Neuron (in vitro differentiated cells): Measurements from ENCODE around the gene F8A1.
A peak's percentile ranks its signal among the peaks of the same experiment; 100 is the strongest.
"Not testable (repeated sequence)": the region's sequence is repeated elsewhere in the genome, so short reads cannot be mapped to it uniquely, and the experiment has no call there.

Experiments
- H2AFZ ChIP-seq: one replicate; pipeline ENCODE4 v1.6.1; 2013; ENCODE audit warnings: low read depth, mild to moderate bottlenecking, inconsistent platforms, low read length, moderate library complexity
- H3K27me3 ChIP-seq: one replicate; pipeline ENCODE4 v1.6.1; 2013; ENCODE audit warnings: low read length; ENCODE audit not compliant: insufficient read depth
- H3K36me3 ChIP-seq: one replicate; pipeline ENCODE4 v1.6.1; 2013; ENCODE audit warnings: low read length; ENCODE audit not compliant: insufficient read depth
- H3K4me1 ChIP-seq: one replicate; pipeline ENCODE4 v1.6.1; 2013; ENCODE audit warnings: low read length; ENCODE audit not compliant: insufficient read depth
- H3K4me3 ChIP-seq: 2 replicates; pipeline ENCODE4 v1.5.1; 2013; ENCODE audit warnings: mild to moderate bottlenecking, low read length, moderate library complexity
- H3K9me3 ChIP-seq: one replicate; pipeline ENCODE4 v1.6.1; 2013; ENCODE audit warnings: low read length

F8A1 gene

GRCh38 chrX:154902408-154902807, 16.3 kb downstream of the F8A1 start:
- H3K27me3 ChIP-seq: no peaks in the 10 kb centered on the region
- no peaks in the 10 kb centered on the region for H3K4me1 ChIP-seq
- no peaks in the 10 kb centered on the region for H3K36me3 ChIP-seq
- no peak overlapping the region for H2AFZ ChIP-seq
- no peaks in the 10 kb centered on the region for H3K9me3 ChIP-seq
- H3K4me3 ChIP-seq: no peak overlapping the region

- Histone ChIP-seq H3K9me3 (no peaks in the 10 kb centered on the region), H3K4me3 (no peak overlapping the region), H3K27me3 (no peaks in the 10 kb centered on the region), H2AFZ (no peak overlapping the region), H3K4me1 (no peaks in the 10 kb centered on the region), H3K36me3 (no peaks in the 10 kb centered on the region)
Observed at GRCh38 chrX:154908821-154909220, 22.7 kb downstream of the F8A1 start.

DNA sequence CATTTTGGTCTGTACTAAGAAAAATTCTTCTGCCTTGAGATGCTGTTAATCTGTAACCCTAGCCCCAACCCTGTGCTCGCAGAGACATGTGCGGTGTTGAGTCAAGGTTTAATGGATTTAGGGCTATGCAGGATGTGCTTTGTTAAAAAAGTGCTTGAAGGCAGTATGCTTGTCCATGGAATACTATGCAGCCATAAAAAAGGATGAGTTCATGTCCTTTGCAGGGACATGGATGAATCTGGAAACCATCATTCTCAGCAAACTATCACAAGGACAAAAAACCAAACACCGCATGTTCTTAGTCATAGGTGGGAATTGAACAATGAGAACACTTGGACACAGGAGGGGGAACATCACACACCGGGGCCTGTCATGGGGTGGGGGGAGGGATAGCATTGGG, 23.9 kb downstream of the F8A1 start:
- not testable (repeated sequence) for H3K4me1 ChIP-seq, H3K36me3 ChIP-seq, H3K9me3 ChIP-seq, H3K4me3 ChIP-seq, H3K27me3 ChIP-seq, H2AFZ ChIP-seq

DNA sequence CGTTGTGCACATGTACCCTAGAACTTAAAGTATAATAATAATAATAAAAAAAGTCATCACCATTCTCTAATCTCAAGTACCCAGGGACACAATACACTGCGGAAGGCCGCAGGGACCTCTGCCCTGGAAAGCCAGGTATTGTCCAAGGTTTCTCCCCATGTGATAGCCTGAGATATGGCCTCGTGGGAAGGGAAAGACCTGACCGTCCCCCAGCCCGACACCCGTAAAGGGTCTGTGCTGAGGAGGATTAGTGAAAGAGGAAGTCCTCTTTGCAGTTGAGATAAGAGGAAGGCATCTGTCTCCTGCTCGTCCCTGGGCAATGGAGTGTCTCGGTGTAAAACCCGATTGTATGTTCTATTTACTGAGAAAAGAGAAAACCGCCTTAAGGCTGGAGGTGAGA, 24.4 kb downstream of the F8A1 start:
- H3K4me3 ChIP-seq, H3K27me3 ChIP-seq, H3K4me1 ChIP-seq, H3K9me3 ChIP-seq, H3K36me3 ChIP-seq, H2AFZ ChIP-seq: not testable (repeated sequence)

GRCh38 chrX:154914052-154914451, 27.9 kb downstream of the F8A1 start:
- H3K4me1 ChIP-seq: no peaks in the 10 kb centered on the region

DNA sequence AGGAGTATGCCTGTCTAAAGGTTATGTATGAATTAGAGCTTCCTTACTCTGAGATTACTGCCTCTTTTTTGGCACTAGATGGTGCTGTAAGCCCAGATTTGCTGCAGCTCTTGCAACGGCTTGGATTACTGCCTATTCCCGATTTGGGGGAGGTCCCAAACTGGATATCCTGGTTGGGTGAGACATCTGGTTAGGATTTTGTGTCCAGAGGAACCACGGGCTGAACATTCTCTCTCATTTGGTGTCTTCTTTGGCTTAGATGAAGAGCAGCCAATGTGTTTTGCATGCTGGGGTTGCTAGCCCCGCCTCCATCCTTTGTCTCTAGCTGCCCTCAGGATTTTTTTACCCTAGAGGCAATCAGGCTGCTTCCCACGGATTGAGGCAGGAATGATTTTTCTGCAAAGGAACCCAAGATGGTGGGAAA, 31.9 kb downstream of the F8A1 start:
- Histone ChIP-seq H3K4me3 (peak overlapping the region; percentile 25), H3K27me3 (no peaks in the 10 kb centered on the region), H3K36me3 (no peaks in the 10 kb centered on the region), H3K9me3 (no peaks in the 10 kb centered on the region), H3K4me1 (no peaks in the 10 kb centered on the region), H2AFZ (peak overlapping the region; percentile 46)

More at GRCh38 chrX:154914052-154914451, 27.9 kb downstream of the F8A1 start:
- H3K4me3 ChIP-seq: no peak overlapping the region
- no peaks in the 10 kb centered on the region for H3K27me3 ChIP-seq
- H3K36me3 ChIP-seq: no peaks in the 10 kb centered on the region
- no peaks in the 10 kb centered on the region for H3K9me3 ChIP-seq
- H2AFZ ChIP-seq: no peak overlapping the region

DNA sequence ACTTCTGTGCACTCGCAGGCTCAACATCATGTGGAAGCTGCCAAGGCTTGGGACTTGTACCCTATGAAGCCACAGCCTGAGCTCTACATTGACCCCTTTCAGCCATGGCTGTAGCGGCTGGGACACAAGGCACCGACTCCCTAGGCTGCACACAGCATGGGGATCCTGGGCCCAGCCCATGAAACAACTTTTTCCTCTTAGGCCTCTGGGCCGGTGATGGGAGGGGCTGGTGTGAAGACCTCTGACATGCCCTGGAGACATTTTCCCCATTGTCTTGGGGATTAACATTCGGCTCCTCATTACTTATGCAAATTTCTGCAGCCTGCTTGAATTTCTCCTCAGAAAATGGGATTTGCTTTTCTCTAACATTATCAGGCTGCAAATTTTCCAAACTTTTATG, 38.6 kb downstream of the F8A1 start:
- H3K9me3 ChIP-seq, H3K27me3 ChIP-seq, H3K4me1 ChIP-seq, H2AFZ ChIP-seq, H3K36me3 ChIP-seq, H3K4me3 ChIP-seq: not testable (repeated sequence)
